A549 (cell line): ENCODE data around the gene CASTOR2. TPM values are rescaled to one million over a fixed set of nuclear protein-coding genes. Genes with fewer than 3 reads are reported as not detected.

Experiments
- polyA plus RNA-seq, 4 experiments: library from polyadenylated mRNA; depleted of rRNA in 3 of 4; stranded (reverse); fragments of >200 nt; fragmentation: RNase III in 1 of 4; extraction: RNeasy Plus Mini Kit Qiagen cat#74134 plus additional on column Dnase treatment in 1 of 4; gene quantifications; 2 replicates in 3 of 4; 3 replicates in 1 of 4; pipeline ENCODE4 v1.2.3, GENCODE V29; 2011 to 2017

The CASTOR2 gene
- polyA plus RNA-seq, 2 of the 4 experiments (the other 2 are of a cell fraction) = 5.2 to 6.0 TPM

Other genes with a start within 250 kb of the CASTOR2 start
- gene NCF1, start 190.7 kb upstream of the CASTOR2 start, polyA plus RNA-seq (2011; rRNA removed) = not detected in 2 replicates
- gene NCF1, start 190.7 kb upstream of the CASTOR2 start, polyA plus RNA-seq (2017; fragmentation: RNase III; extraction: RNeasy Plus Mini Kit Qiagen cat#74134 plus additional on column Dnase treatment) = 0.04 TPM in 1 of 3 replicates, not detected in the others
- gene GTF2IRD2, start 113.1 kb upstream of the CASTOR2 start, polyA plus RNA-seq (2011; rRNA removed) = 13.8 and 16.0 TPM in 2 replicates
- 4.8 to 6.6 TPM (median 5.5 TPM) in 3 replicates for gene GTF2IRD2, start 113.1 kb upstream of the CASTOR2 start, polyA plus RNA-seq (2017; fragmentation: RNase III; extraction: RNeasy Plus Mini Kit Qiagen cat#74134 plus additional on column Dnase treatment)
- 51.3 and 56.7 TPM in 2 replicates for gene RCC1L, start 109.1 kb downstream of the CASTOR2 start, polyA plus RNA-seq (2011; rRNA removed)
- gene RCC1L, start 109.1 kb downstream of the CASTOR2 start, polyA plus RNA-seq (2017; fragmentation: RNase III; extraction: RNeasy Plus Mini Kit Qiagen cat#74134 plus additional on column Dnase treatment) = 55.3 to 59.6 TPM (median 57.5 TPM) in 3 replicates
- gene GTF2IRD2B, start 127.9 kb downstream of the CASTOR2 start, polyA plus RNA-seq (2011; rRNA removed) = 16.2 and 19.5 TPM in 2 replicates
- 7.1 to 10.1 TPM (median 7.4 TPM) in 3 replicates for gene GTF2IRD2B, start 127.9 kb downstream of the CASTOR2 start, polyA plus RNA-seq (2017; fragmentation: RNase III; extraction: RNeasy Plus Mini Kit Qiagen cat#74134 plus additional on column Dnase treatment)